Stimulated activated CD8-positive, alpha-beta memory T cell treated with anti-CD3 and anti-CD28 coated beads, Interleukin-7, amount 100 ng/mL, for 1 hour (primary cell): ENCODE results near the gene KLHL40.

Source experiments
- DNase-seq, 2 donors: peaks; one replicate each; pipeline ENCODE4 v3.0.0-alpha.2; 2020; ENCODE audit warnings: low read depth in 2 of 2

Gene KLHL40

DNA sequence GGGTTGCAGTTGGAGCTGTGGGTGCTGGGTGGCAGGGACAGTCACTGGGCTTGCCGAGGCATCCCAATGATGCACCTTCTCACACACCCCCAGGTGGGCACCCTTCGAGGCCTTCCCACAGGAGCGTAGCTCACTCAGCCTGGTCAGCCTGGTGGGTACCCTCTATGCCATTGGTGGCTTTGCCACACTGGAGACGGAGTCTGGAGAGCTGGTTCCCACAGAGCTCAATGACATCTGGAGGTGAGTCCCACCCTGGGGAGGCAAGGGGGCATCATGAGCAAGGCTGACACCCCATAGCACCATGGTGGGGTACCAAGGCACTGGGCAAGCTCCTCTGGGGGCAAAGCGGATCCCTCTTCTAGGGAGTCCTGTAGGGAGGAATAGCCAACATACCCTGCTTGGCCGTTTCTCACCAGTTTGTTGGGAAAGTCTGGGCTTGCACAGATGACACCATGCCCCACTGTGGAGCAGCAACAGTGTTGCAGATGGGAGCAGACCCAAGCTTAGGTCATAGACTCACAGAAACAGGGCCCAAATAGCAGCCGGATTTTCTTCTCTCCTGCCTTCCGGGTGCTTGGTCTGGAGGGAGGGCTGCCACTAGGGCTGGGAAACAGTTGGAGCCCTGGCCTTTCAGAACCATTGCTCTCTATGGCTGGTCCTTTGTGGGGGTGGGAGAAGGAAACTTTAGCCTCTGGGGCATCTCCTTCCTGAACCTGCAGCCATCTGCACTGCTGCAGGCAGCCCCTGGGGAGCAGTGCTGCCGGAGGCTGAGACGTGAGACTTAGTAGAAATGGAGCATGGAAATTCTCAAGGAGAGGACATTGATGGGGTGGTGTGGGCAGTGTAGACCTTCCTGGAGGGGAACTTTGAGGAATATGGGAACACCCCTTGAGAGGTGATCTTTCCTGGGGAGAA is 5.7 kb downstream of the KLHL40 start:
- no peak for DNase-seq

DNA sequence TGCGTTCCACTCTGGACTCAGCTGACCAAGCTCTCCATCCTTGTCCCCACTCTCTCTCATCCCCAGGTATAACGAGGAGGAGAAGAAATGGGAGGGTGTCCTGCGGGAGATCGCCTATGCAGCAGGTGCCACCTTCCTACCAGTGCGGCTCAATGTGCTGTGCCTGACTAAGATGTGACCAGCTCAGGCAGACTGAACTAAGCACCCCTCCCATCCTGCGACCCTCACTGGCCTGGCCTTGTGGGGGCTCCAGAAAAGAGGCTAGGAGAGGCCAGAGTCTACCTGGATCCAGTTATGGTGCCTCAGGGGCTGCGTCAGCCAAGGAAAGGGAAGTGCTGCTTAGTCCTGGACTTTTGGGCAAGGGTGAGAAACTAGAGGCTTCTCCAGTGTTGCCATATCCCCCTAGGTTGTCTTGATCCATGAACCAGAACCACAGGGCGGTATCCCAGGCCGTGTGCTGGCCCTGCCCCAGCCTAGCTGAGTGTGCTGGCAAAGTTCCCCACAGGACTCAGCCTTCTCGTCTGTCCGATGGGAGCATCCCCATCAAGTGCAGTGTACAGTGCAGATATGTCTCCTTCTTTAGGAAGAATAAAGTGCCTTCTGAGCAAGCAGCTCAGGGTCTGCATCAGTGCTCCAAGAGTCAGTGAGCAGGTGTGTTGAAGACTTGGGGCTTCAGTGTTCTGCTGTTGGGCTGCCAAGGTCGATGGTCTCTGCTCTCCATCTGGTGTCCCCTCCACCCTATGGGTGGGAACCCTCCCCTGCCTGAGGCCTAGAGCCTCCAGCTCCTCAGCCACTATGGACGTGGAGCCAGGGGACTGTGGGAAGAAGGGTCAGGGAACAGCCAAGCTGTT is 6.7 kb downstream of the KLHL40 start:
- no peak for DNase-seq

DNA sequence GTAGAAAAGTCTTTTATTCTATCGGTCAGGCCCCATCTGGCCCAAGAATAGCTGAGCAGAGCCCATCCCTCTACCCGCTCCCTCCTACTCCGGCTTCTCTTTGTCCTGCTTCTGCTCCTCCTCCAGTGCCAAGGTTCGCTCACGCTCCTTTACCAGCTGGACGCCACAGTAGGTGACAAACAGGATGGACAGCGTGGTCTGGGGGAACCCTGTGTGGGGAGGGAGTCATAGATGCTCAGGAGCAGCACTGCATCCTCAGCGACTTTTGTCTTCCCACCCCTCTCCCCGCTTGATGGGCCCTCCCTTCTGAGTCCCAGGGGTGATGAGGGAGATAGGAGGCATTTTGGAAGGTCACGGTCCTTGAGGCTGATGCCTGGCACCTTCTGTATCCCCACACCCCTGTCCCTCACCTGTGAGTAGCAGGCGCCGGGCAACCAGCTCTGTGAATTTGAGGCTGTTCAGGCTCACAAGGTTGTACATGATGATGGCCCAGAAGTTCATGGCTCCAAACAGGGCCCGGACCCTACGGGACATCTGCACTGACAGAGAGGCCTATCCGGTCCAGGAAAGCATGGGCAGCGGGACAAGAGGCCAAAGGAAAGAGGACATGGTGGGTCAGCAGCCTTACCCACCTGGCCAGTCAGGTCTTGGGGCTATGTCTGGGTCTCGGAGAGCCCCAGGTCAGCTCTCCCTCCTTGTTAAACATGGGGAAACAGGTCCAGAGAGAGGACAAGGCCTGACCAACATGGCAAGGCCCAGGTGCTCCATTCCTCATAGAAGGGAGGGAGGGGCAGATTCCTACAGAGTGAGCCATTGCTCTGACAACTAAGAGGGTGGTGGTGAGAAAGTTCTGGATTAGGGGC is 7.6 kb downstream of the KLHL40 start:
- no peak for DNase-seq

DNA sequence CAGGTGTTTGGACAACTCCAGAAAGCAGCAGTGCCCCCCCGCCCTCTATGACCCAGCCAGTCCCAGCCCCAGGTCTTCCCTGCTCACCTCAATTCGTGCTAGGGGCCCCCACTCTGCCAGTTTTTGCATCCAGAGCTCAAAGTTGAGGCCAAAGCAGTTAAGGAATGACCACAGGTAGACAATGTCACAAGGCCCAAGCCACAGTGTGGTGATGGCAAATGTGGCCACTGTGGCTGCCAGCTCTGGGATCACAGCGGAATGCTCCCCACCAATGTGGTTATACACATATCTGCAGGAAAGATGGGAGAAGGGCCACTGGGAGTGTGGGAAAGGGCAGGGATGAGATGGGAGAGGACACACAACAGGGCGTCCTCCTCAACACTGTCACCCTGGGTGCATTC is 8.2 kb downstream of the KLHL40 start:
- no peak for DNase-seq

DNA sequence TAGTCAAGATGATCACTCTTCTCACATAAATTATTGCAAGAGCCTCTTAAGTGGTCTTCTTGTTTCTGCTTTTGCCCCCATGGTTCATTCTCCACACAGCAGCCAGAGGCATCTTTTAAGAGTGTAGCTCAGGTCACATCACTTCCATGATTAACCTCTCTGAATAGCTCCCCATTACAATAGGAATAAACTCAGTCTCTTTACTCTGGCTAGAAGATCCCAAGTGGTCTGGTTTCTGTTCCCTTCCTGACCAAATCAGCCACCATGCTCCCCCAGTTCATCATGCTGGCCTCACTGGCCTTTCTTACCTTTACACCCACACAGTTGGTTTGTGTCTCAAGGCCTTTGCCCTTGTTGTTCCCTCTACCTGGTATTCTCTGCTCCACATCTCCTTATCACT is 9.0 kb downstream of the KLHL40 start:
- no peak for DNase-seq

DNA sequence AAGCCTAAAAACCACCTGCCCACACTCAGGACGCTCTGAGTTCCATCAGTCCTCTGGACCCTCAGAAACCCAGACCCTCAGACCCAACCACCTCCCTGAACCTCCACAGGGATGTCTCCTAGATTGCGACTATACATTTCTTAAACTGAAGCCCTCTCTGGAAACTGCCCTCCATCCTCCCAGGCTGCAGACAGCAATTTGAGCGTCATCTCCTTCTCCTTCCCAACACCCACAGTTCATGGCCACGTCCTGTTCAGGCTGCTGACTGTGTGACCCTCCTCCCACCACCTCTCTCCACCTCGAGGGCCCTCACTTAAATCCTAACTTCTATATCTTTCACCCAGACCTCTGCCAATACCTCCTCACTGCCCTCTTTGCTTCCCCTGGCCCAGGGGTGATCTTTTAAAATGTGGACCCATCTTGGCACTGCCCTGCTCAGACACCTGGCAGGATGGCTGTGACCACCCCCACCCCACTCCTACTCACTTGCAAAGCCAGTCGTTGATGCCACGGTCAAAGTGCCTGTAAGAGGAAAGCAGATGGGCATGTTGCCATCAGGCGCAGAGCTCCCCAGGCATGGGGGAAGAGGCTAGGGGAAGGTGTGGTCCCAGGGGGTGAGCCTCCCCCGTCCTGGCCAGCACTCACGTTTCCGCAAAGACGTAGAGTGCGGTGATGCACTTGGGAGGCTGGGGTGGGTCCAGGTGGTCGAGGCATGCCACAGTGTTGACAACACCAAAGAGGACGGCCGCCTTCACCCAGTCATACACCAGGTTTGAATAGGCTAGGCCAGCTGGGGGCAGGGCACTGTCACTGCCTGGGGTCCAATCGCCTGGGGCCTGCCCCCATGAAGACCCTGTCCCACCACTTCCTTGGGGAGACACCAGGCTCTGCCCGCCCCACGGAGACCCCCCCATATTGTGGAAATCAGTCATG is 11.3 kb downstream of the KLHL40 start:
- DNase-seq, result no peak

DNA sequence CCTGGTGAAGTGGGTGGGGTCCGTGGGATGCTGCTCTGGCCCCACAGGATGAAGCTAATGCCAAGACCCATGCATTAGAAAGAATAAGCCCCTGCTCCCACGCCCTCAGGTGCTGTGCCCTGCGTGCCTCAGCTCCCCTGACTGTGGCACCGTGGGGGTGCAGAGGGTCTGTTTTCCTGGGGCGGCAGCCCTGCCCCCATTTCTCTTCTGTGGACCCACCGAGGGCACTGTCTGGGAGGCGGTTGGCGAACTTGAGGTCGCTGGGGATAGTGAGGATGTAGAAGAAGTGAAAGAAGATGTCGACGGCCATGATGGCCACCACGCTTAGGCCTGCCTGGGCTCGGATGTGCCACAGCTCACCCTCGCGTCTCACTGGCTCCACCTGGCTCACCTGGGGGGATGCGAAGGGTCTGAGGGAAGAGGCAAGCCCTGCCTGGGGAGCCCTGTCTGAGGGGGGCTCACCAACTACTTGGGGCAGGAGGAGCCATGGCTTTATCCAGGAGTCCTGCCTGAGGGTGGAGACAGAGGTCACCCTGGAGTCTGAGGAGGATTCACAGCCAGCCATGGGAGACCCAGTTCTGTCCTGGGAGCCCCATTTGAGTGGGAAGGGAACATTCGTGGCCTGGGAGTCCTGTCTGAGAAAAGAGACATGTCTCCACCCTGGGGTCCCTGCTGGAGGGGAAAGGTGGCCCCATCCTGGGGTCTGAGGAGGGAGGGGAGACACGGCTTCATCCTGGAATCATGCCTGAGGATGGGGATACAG is 12.1 kb downstream of the KLHL40 start:
- DNase-seq, result no peak

DNA sequence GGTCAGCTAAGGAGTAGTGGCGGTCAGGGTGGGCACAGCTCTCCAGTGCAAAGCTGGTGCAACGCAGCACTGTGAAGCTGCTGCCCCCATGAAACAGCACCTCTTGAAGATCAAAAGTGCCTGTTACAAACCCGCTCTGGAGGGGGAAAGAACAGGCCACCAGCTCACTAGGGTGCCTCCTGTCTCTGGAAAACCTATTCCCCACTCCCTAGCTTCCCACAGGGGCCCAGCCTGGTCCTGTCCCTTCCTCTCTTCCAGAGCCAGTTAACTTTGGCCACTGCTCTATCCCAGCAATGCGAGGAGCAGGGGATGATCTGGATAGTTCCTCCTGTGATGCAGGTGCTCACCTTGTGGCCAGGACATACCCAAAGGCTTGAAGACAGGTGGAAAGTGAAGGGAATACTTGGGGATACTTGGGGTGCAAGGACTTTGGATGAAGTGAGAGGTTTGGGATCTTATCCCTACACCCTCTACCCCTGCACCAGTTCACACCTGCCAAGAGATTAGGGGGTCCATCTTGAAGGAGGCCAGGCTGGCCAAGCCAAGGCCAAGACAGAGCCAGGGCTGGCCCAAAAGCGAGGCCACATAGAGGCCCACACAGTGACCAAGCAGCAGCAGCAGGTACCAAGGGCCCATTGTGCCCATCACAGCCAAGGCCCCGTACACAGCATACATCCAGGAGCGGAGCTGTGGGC is 13.0 kb downstream of the KLHL40 start:
- no peak for DNase-seq

DNA sequence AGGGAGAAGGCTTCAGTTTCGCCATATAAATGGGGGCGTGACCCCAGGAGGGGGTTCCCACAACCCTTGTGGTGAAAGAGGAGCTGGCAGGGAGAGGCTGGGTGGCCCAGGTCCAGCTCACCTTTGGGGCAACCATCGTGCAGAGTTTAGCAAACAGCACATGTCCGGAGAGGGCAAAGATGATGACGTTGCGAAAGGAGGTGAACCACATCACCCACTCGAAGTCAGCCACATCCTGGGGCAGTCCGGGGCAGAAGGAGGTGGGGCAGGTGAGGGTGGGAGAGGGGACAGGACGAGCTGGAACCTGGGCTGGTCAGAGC is 13.5 kb downstream of the KLHL40 start:
- no peak for DNase-seq

DNA sequence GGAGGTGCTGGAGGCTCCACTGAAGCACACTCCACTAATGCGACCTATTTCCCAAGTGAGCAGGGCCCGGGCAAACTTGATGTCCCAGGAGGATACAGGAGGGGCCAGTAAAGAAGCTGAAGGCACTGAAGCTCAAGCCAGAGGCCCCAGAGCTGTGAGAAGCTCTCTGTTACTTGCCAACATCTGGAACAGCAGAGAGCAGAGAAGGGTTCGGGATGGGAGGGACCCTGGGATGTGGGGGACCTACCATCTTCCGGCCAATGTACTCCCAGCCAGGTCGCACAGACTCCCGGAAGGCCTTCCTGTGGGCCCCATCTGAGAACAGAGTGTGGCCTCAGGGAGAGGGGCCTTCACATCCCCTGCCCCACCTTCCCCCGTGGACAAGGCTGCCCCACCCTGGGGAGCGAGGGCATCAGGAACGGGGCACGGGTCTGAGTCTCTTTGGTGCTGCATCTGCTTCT is 14.2 kb downstream of the KLHL40 start:
- DNase-seq, result no peak

DNA sequence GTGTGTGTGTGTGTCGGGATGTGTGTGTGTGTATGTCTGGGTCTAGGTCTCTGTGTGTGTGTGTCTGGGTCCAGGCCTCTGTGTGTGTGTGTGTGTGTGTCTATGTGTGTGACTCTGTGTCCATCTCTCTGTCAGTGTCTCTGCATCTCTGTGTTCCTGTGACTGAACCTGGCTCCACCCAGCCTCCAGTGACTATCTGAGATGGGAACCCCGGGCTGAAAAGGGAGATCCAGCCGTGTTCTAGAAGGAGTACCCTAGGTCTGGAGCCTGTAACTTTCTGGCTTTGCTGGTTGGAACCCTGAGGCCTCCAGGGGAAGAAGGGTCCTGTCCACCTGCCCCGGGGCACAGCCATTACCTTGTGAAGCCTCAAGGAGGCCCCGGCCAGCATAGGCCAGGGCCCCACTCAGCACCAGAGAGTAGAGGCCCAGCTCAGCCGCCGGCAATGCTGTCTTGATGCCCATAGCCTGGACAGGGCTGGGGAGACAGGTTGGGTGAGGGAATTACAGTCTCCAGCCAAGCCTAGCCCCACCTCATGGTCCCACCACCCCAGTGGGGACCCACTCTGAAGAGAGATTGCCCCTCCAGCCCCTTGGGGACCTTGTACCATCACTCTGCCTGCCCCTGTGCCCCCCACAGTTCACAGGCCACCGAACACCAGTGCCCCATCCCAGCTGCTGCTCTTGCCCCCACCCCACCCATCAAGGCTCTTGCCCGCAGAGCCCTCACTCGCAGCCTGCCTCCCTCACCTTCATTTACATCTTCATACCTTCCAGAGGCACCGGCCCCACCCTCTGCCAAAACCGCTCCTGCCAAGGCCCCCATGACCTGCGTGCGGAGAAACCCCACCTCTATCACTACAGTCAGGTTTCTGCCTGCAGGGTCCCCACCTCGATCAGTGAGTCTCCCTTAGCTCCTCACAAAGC is 15.3 kb downstream of the KLHL40 start:
- no peak for DNase-seq

DNA sequence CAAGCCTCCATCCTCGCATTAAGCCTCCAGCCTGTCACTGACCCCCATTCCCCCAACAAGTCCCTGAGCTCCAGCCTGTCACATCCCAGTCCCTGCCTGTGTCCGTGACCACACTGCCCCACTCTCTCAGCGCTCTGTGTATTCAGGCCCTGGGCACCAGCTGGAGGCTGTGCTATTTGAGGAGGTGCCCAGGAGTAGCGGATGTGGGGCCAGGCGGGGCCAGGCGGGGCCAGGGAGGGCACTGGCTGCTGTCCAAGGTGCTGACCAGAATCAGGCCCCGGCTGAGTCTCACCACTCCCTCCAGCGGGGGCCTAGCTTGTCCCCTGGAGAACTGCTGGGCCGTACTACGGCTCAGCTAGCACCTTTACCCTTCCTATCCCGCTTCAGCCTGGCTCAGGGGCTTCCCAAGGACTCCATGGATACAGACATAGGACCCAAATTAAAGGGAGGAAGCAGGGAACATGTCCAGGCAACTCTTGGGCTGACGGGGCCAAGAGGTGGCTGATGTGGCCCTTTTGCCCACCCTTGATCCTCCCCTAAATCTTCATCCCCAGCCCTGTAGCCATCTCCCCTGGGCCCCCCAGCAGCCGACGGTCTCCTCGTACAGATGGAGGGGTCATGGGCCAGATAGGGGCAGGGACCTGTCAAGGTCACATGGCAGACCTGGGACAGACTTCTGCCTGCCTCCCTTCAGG is 16.2 kb downstream of the KLHL40 start:
- peak; percentile 7 to 27 for DNase-seq

DNA sequence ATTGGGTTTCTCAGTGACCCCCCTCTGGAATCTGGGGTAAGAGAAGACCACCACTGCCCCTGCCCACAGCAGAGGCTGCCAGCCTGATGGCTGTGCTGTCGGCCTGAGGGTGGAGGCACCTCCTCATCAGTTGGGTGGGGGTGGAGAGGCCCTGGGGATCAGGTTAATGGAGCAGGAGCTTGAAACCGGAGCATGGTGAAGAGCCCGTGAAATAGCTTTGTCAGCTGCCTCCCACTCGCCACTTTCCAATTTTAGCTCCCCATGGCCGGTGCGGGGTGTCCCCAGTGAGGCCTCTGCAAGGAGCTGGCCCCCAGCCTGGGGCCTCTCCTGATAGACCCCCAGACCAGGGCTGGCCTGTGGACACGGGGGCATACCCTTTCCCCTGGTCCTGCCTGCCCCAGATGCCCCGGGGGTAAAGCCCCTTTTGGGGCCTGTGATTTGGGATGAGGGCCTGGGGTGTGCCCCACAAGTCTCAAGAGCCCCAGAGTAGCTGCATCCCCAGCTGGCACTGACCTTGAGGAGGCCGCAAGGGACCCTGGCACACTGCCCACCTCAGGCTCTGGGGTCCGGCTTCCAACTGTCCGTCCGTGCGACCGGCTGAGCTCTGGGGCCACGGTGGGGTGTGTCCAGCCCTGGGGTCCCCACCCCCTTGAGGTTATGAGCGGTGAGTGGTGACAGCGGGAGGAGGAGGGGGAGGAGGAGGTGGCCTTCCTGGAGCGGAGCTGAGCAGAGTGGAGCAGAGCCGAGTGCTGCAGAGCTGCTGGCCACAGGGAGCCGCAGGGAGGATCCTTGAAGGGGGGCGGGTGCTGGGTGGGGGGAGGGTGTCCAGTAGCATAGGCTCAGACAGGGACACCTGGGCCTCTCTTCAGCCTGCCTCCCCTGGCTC is 17.0 kb downstream of the KLHL40 start, which contains the start of gene HHATL:
HHATL (minus strand) TSS at position 733 of the 886 bp plus-strand sequence. CDS start 1,972 bp downstream, outside the sequence.
- DNase-seq, result no peak

DNA sequence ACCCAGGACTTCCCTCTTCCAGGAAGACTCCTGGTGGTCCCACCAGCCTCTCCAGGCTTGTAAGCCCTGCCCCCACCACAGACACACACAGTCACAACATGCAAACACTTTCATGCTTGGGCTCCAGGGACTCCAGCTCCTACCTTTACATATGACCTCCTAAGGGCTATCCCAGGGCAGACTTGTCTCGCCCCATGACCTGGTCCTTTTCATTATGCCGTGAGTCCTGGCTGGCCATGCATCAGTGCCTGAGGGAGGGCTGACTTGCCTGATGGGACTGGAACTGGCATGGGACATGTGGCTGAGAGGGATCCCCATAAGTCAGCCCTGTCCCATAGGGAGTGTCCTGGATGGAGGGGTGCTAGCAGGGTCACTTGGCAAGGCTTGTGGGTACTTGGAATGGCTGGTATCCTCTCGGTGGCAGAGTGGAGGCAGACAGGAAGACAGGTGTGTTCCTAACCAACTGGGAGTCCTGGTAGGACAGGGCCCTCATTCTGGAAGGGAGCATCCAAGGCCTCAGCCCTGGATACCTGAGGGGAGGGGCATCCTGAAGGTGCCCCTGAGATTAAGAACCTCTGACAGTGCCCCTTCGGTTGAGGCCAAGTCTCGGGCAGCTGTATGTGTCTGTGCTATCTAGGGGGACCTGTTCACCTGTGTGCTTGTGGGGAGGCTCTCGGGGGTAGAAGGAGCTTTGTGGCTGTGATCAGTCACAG is 17.8 kb downstream of the KLHL40 start:
- no peak for DNase-seq

DNA sequence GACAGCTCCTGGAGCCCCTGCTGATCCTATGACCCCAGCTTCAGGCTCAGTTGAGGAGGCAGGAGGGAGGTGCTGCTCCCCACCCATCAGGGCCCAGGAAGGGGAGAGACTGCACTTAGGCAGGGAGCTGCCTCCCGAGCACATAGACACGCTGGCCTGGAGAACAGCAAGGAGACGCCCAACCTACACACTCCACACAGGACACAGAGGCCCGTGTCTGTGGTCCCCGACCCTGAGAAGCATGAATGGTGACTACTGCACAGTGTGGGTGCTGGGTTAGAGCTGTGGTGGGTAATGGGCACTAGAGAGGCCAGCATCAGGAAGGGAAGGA is 18.3 kb downstream of the KLHL40 start:
- no peak for DNase-seq
